Gastrocnemius medialis (tissue), 4 donors: ENCODE results near the gene AMZ2.

Experiments used
- POLR2A ChIP-seq, 2 donors: fragments of 450-650 bp; IDR thresholded peaks; one replicate each; pipeline ENCODE4 v1.6.1; 2017; ENCODE audit warnings: antibody characterized with exemption in 2 of 2, mild to moderate bottlenecking in 2 of 2, moderate library complexity in 2 of 2
- TF ChIP-seq, protein P1 (sequence below), 5 experiments: fragments of 450-650 bp in 3 of 5; fragments of 200-600 bp in 2 of 5; sonication (generic) in 2 of 5; IDR thresholded peaks in 4 of 5; conservative IDR thresholded peaks in 1 of 5; 1 replicate in 4 of 5; 2 replicates in 1 of 5; pipeline ENCODE4 v1.5.1; 2016 to 2019; ENCODE audit warnings: antibody characterized with exemption in 5 of 5, mild to moderate bottlenecking in 3 of 5, moderate library complexity in 3 of 5

DNA sequence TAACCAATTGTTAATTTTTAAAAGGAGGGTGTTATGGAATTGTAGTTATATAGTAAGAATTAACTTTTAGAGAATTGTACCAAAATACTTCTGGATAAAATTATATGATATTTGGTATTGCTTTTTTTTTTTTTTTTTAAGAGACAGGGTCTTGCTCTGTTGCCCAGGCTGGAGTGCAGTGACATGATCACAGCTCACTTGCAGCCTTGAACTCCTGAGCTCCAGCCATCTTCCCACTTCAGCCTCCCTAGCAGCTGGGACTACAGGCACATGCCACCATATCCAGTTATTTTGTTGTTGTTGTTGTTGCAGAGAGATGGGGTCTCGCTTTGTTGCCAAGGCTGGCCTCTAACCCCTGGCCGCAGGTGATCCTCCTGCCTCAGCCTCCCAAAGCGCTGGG, 52.0 kb downstream of the AMZ2 start:
- TF ChIP-seq, protein P1, sequence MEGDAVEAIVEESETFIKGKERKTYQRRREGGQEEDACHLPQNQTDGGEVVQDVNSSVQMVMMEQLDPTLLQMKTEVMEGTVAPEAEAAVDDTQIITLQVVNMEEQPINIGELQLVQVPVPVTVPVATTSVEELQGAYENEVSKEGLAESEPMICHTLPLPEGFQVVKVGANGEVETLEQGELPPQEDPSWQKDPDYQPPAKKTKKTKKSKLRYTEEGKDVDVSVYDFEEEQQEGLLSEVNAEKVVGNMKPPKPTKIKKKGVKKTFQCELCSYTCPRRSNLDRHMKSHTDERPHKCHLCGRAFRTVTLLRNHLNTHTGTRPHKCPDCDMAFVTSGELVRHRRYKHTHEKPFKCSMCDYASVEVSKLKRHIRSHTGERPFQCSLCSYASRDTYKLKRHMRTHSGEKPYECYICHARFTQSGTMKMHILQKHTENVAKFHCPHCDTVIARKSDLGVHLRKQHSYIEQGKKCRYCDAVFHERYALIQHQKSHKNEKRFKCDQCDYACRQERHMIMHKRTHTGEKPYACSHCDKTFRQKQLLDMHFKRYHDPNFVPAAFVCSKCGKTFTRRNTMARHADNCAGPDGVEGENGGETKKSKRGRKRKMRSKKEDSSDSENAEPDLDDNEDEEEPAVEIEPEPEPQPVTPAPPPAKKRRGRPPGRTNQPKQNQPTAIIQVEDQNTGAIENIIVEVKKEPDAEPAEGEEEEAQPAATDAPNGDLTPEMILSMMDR (IDR thresholded peaks at IDR 0.05 in 4 of 5, conservative IDR thresholded peaks at IDR 0.05 in 1 of 5), result no peak
- TF ChIP-seq POLR2A (IDR thresholded peaks at IDR 0.05), result no peak
